Germinal center (tissue), 1 donor: ENCODE measurements around the gene THOC6.

Source experiments
- DNase-seq: peaks from one replicate; pipeline ENCODE4 v3.0.0; 2012; ENCODE audit warnings: mixed read lengths, low spot score

Gene THOC6

DNA sequence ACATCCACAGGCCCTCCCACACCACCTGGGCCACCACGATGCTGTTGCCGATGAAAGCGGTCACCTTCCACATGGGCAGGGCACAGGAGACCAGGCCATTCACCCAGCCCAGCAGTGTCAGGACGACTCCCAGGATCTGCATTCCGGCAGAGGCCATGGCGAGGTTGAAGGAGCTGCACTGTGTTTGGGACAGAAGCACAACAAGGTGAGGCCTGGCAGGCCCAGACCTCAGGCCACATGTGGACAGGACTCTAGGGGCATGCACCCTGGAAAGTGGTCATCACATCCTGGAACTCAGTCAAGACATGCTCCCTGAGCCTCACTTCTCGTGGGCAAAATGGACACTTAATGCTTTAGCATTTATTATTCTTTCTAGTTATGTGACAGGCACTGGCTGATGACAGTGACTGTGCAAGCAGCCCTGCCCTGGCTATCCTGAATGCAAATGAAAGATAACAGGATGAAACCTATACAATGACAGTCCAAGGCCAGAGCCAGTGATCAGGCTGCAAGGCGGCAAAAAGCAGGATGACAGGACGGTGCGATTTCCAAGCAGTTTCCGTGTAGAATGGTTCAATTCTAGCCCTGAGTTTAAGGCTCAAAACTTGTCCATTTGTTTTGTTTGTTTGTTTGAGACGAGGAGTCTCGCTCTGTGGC lies 7.8 kb upstream of the THOC6 start:
- no peak for DNase-seq

DNA sequence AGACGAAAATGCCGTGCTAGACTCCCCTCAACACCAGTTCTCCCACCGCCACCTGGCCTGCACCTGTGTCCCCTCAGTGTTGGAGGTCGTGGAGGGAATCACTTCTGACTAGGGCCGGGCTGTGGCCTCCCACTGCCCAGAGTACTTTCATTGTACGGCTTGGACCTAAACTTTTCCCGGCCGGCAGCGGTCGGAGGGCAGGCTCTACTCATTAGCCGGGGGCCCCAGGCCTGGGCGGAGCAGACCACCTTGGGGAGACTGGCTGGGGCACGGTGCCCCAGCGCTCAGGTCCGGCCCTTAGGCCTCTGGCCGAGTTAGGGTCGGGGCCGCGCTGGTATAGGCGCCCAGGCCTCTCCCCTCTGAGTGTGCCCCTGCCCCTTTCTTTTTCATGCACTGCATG lies 6.5 kb upstream of the THOC6 start:
- no peak for DNase-seq

DNA sequence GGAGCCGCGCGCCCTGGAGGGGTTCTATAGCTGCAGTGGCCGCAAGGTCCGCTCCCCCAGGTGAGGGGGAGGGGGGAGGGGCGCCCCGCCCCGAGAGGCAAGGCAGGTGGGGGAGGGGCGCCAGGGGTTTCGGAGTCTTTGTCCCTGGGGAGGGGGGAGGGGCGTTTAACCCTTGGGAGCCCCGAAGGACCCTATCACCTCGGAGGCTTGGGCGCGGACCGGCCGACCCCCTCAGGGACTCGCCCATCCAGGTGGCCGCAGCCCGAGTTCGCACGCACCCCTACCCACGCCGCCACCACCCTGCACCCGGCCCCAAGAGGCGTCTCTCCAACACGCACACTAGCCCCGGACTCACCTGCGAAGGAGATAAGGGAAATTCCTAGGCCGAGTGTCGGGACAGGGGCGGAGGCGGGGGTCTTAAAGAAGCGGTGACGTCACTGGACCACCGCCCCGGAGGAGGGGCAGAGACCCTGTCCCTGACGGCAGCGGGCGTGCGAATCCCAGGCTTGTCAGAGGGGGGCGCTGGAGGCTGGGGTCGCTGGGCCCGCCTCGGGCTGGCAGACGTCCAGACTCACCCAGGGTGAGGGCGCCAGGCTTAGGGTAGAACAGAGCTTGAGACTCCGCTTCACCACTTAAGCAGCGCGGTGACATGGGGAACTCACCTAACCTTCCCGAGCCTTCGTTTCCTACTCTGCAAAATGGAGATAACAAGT lies 5.9 kb upstream of the THOC6 start, which contains the start of gene CLDN6:
CLDN6 (minus strand) TSS at position 390 of the 713 bp plus-strand sequence. CDS start 2,162 bp downstream, outside the sequence.
- no peak for DNase-seq

DNA sequence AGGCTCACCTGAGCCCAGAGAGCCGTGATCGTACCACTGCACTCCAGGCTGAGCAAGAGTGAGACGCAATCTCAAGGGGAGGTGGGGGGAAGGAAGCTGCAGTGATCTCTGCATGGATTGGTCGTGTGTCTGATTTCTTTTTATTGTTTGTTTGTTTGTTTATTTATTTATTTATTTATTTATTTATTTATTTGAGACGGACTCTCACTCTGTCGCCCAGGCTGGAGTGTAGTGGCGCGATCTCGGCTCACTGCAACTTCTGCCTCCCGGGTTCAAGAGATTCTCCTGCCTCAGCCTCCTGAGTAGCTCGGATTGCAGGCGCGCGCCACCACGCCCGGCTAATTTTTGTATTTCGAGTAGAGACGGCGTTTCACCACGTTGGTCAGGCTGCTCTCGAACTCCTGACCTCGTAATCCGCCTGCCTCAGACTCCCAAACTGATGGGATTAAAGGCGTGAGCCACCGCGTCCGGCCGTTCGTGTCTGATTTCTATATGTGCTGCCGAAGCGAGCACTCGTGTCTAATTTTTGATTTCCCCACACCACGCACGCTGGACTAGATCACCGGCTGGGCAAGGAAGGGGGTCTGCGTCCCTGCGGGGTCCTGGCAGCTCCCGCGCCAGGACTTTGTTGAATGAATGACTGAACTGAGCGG lies 4.1 kb upstream of the THOC6 start:
- DNase-seq = no peak

DNA sequence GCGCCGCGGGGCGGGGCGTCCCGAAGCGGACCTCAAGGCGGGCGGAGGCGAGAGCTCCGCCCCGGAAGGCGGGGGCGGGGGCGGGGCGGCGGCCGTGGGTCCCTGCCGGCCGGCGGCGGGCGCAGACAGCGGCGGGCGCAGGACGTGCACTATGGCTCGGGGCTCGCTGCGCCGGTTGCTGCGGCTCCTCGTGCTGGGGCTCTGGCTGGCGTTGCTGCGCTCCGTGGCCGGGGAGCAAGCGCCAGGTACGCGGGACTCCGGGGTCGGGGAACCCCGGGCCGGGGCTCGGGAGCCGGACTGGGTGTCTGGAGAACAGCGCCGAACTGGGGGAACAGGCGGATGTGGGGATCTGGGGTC lies 3.6 kb upstream of the THOC6 start, which contains the start of gene TNFRSF12A:
TNFRSF12A (plus strand) TSS at position 122 of the 357 bp plus-strand sequence; CDS start at position 152, 30 bp downstream.
- DNase-seq = peak; percentile 87

DNA sequence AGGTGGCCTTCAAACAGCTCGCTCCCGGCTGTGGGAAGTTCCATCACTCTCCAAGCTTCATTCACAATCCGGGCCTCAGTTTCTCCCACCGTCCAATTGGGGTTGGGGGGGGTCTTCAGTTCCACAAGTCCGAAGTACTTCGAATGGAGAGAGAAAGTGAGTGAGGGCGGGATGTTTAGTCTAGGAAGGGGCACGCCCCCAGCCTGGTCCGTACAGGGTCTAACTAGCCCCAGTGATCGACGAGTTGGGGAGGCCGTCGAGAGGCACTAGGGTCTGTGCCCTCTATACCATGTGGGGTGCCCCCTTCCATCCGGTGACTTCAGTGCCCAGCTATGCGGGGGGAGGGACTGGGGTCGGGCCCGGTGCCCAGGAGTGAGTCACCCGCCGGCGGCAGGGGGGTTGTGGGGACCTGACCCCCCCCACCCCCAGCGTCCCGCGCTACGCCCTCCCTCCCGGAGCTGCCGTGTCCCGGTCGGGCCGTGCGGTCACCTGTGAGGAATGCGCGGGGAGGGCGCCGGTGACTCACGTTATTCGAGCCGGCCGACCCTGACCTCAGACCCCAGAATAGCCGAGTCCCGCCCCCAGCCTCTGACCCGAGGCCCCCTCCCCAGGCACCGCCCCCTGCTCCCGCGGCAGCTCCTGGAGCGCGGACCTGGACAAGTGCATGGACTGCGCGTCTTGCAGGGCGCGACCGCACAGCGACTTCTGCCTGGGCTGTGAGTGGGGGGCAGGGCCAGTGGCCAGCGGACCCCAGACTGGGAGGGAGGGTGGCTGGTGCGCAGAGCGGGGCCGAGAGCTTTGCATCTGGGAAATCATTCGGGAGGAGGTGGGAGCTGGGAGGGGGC lies 3.0 kb upstream of the THOC6 start:
- DNase-seq = no peak

DNA sequence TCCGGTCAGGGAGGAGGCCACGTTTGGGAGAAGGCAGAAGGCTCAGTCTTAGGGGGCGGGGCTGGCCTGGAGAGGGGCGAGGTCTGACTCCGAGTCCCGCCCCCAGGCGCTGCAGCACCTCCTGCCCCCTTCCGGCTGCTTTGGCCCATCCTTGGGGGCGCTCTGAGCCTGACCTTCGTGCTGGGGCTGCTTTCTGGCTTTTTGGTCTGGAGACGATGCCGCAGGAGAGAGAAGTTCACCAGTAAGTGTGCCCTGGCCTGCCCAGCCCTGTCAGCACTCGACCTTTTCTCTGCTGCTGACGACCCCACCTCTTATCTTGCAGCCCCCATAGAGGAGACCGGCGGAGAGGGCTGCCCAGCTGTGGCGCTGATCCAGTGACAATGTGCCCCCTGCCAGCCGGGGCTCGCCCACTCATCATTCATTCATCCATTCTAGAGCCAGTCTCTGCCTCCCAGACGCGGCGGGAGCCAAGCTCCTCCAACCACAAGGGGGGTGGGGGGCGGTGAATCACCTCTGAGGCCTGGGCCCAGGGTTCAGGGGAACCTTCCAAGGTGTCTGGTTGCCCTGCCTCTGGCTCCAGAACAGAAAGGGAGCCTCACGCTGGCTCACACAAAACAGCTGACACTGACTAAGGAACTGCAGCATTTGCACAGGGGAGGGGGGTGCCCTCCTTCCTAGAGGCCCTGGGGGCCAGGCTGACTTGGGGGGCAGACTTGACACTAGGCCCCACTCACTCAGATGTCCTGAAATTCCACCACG lies 2.2 kb upstream of the THOC6 start:
- DNase-seq = peak; percentile 82

DNA sequence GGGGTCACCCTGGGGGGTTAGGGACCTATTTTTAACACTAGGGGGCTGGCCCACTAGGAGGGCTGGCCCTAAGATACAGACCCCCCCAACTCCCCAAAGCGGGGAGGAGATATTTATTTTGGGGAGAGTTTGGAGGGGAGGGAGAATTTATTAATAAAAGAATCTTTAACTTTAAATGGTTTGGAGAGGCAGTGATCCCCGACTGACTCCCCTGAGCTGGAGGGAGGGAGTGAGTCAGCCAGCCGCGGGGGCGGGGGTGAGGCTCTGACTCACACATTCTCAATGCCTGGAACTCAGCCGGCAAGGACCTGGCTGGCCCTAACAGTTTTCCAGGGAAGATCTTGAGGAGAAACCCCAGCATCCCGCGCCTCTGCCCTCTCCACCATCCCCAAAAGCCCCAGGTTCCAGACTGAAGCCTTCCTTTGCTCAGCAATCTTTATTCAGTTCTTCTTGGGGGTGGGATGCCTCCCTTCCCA lies 1.6 kb upstream of the THOC6 start:
- no peak for DNase-seq

DNA sequence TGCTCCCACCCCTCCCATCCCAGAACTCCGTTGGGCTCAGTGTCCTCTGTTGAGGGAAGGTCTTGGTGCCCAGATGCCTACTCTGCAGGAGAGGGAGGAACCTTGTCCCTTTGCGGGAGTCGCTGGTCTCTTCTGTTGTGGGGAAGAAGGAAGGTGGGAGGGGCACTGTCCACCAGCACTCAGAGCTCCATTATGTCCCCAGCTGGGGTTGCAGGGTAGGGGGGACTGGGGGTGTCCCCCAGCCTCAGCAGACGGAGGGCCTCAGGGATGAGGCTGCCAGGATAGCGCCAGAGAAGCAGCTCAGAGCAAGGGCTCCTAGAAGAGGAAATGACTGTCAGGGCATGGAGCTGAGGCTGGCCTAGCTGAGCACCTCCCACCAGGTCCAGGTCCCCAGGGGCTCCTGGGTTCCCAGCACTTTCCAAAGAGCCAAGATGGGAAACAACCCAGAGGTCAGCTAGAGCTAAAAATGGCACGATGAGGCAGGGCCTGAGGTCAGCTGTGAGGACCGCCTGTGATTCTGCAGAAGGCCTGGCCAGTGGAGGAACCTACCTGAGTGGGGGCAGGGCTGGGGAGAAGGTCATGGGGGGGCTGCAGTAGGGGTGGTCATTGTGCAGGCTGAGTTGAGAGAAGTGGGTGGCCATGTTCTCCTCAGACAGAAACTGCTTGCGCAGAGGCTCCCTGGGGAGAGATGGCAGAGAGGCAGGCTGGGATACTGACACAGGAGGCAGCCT lies 986 bp upstream of the THOC6 start:
- DNase-seq = no peak

DNA sequence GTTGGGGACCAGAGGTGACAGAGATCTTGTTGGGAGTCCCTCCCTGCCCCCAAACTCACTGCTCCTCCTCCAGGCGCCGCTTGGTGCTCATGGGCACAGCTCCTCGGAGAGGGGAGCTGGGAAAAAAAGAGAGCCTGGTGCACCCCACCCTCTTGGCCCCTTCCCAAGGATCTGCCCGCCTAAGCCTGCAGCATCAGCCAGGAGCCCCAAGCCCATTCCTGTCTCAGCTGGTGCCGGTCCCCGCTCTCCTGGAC lies 493 bp upstream of the THOC6 start:
- DNase-seq = no peak

DNA sequence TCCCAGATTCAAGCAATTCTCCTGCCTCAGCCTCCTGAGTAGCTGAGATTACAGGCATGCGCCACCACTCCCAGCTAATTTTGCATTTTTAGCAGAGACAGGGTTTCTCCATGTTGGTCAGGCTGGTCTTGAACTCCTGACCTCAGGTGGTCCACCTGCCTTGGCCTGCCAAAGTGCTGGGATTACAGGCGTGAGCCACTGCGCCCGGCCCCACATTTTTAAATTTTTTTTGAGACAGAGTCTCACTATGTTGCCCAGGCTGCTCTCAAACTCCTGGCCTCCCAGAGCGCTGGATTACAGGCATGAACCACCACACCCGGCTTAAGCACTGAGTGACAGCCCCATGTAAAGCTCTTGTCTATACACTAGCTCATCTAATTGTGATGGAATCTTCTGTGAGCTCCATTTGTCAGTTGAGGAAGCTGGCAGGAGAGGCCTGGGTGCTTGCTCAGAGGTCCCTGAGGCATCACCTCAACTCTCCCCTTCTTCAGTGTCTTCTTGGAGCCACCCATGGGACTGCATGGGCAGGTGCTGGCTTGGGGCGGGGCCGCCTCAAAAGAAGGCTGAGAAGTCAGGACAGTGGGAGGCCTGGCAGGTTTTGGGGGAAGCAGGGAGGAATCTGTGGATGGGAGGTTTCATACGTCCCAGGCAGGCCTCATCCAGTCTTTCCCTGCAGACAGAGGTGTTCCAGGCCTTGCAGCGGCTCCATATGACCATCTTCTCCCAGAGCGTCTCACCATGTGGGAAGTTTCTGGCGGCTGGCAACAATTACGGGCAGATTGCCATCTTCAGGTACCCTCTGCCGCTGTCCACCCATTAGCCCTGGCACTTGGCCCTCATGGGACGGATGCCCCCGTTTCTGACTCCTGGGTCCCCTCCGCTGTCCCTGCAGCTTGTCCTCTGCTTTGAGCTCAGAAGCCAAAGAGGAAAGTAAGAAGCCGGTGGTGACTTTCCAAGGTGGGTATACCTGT lies 1.5 kb downstream of the THOC6 start:
- DNase-seq = no peak

DNA sequence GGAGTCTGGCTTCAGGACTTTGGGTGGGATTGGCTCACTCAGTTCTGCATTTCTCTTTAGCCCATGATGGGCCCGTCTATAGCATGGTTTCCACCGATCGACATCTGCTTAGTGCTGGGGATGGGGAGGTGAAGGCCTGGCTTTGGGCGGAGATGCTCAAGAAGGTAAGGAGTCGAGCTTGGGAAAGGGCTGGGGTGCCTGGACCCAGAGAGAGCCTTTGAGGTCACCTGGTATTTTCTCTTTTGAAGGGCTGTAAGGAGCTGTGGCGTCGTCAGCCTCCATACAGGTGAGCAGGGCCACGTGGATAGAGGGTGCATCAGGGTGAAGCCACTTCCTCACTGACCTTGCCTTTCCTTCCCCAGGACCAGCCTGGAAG lies 2.2 kb downstream of the THOC6 start:
- no peak for DNase-seq

DNA sequence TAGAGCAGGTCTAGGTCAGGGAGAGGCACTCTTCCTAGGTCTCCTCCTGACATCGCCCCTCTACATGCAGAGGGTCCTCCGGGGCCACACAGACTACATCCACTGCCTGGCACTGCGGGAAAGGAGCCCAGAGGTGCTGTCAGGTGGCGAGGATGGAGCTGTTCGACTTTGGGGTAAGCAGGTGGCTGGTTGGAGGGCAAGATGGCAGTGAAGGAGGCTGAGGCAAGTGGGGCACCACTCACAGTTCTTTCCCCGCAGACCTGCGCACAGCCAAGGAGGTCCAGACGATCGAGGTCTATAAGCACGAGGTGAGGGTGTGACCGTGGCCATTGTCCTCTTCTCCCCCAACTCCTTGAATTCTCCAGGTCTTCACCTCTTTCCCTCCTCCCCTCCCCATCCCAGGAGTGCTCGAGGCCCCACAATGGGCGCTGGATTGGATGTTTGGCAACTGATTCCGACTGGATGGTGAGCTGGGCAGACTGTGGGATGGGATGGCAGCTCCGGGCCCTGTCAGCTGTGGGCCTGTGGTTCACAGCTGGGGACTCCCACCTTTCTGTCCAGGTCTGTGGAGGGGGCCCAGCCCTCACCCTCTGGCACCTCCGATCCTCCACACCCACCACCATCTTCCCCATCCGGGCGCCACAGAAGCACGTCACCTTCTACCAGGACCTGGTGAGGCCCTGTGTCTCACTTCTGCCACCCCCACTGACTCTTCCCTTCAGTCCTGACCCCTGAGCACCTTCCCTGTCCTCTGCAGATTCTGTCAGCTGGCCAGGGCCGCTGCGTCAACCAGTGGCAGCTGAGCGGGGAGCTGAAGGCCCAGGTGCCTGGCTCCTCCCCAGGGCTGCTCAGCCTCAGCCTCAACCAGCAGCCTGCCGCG lies 3.0 kb downstream of the THOC6 start:
- no peak for DNase-seq

DNA sequence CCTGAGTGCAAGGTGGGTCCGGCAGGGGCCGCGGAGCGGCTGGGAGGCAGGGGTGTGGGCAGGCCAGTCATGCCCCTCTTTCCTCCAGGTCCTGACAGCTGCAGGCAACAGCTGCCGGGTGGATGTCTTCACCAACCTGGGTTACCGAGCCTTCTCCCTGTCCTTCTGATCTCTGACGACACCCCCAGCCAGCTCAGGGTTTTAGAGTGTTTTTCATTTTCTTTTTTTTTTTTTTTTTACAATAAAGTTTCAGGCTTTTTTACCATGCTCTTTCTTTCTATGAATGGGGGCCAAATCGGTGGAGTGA lies 3.6 kb downstream of the THOC6 start:
- no peak for DNase-seq

DNA sequence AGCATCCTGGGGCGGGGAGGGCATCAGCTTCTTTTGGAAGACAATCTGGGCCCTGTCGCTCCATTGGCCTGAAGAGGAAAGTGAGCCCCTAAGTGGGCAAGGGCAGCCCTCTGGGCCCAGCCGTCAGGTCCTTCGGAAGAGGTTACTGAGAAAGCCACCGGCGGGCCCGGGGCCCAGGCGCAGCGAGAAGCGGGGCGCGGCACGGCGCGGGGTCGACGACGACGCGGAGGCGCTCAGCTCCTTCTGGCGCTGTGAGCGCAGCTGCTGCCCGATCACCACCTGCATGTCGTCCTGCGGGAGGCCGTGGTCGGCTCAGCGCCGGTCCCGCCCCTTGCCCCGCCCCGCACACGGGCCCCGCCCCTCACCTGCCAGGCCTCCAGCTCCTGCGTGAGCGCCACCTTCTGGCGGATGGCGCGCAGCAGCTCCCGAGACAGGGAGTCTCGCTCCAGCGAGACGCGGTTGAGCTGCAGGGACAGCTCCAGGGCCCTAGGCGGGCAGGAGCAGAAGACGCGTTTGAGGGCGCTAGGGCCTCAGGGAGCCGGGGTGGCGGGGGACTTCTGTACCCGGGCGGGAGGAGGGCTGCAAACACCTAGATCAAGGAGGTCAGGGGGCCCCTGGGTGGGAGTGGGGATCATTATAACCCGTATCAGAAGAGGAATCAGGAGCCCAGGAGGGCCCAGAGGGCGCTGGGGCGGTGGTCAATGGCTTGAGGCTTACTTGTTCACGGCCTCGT lies 4.3 kb downstream of the THOC6 start:
- peak; percentile 94 for DNase-seq

DNA sequence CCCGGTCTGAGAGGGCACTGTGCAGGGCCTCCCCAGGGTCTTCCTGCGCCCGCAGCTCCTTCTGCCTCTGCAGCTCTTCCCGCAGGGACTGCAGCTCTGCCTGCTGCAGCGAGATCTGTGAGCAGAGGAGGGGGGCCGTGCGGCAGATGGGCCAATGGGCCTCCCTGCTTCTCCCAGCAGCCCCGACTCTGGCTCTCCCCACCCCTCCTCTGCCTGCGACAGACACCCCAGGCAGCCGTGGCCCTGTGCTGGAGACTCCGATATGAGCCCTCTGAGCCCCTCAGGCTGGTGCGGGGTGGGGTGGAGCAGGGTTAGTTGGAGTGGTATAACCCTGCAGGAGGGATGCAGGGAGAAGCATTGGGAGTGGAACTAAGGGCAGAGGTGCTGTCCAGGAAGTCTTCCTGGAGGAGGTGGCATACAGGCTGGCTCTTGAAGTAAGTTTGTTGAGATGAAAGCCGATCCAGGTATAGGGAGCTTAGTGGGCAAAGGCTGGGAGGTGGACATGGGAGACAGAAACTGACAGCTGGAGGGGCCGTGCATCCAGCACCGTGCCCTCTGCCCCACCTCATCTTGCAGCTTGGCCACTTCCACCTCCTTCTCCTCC lies 5.0 kb downstream of the THOC6 start:
- DNase-seq = no peak

DNA sequence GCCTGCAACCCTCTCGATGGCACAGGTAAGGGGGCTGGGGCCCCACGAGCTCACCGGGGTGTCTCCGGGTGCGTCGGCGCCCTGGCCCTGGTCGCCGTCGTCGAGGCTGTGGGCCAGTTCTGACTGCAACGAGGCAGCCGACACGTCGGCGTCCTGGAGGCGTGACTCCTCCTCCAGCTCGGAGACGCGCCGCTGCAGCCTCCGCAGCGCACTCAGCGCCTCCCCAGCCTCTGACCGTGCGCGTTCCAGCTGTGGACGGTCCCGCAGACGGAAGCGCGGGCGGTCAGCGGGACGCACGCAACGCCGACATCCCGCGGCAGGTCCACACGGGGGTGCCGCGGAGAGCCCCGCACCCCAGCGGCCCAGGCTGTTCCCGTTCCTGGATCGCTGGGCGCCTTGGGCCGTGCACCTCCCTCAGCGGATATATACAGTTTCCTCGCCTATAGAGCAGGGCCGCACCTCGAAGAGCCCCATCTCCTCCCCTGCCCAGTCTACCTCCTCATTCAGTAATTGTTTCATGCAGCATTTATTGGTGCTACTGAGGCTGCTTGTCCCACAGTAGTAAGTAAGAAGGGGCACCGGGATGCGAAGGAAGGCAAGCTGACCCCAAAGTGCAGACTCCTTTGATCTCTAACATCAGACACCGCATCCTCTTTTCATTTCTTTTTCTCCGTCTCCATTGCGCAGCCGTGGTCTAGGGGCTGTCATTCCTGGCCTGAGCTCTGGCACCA lies 5.8 kb downstream of the THOC6 start:
- DNase-seq = no peak
